Measurements from ENCODE around the gene KSR1.

DNA sequence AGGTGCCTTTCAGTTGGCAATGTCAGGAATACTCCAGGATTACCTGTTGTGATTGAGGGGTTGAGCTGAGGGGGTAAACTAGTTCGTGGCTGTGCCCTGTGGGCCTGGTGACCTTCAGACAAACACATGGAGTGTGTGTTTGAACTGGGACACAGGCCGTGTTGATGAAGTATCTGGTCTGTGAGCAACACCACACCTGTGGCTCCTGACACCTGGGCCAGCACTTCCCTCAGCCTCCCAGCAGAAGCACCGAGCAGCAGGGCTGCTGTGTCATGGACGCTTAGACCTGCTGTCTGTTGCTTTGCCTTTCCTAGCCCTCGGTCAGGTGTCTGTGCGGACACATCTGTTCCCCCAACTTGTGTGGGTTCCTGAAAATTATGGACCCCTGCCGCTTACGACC, 82.9 kb downstream of the KSR1 start:
- TF ChIP-seq, protein P1, sequence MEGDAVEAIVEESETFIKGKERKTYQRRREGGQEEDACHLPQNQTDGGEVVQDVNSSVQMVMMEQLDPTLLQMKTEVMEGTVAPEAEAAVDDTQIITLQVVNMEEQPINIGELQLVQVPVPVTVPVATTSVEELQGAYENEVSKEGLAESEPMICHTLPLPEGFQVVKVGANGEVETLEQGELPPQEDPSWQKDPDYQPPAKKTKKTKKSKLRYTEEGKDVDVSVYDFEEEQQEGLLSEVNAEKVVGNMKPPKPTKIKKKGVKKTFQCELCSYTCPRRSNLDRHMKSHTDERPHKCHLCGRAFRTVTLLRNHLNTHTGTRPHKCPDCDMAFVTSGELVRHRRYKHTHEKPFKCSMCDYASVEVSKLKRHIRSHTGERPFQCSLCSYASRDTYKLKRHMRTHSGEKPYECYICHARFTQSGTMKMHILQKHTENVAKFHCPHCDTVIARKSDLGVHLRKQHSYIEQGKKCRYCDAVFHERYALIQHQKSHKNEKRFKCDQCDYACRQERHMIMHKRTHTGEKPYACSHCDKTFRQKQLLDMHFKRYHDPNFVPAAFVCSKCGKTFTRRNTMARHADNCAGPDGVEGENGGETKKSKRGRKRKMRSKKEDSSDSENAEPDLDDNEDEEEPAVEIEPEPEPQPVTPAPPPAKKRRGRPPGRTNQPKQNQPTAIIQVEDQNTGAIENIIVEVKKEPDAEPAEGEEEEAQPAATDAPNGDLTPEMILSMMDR (IDR thresholded peaks at IDR 0.05), result no peak
- TF ChIP-seq POLR2A (IDR thresholded peaks at IDR 0.05) (no peak), EP300 (IDR thresholded peaks at IDR 0.05) (no peak), POLR2AphosphoS5 (IDR thresholded peaks at IDR 0.05) (no peak)
